GM18873 (cell line): ENCODE measurements around the gene SAMD10.
"Not testable (repeated sequence)": the region's sequence is repeated elsewhere in the genome, so short reads cannot be mapped to it uniquely, and the experiment has no call there.

ENCODE experiments used
- ATAC-seq: cut with Tn5 transposase; IDR thresholded peaks from one replicate; pipeline ENCODE4 v1.9.1; 2021; ENCODE audit warnings: mild to moderate bottlenecking, moderate library complexity, moderate number of reproducible peaks; ENCODE audit not compliant: unreplicated experiment, low FRiP score

Gene SAMD10

DNA sequence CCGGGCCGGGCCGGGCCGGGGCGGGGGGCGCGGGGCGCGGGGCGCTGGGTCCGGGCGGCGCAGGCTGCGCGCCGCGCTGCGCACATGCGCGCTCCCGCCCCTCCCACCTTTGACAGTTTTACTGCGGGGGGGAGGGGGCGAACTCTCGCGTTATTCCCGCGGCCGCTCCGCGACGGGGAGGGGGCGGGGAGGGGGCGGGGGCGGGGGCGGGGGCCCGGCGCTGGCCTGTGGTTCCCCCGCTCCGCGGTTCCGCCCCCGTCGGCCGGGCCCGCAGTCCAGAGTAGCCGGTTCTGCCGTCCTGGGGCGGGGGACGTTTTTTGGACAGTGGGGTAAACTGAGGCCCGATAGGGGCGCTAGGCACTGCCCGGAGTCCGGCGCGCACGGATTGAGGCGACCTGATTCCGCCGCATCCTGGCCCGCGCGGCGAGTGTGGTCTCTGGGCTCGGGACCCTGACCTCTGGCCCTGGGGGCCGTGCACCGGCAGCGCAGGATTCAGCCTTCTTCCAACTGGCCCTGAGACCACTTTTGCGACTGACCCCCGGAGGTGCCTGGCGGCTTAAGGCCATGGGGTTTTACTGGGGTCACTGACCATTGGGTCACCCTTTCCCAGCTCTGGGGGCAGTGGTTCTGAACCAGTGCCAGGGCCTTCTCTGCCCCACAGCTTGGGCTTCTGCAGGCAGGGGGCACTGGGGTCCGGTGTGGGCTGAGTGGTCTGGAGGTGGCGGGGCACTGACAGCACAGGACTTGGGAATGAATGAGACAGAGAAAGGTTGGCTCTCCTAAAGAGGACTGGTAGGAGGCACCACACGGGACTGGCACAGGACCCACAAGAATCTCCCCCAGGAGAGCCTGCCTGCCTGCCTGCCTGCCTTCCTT, 9.4 kb downstream of the SAMD10 start, which contains the start of gene ZNF512B:
Gene ZNF512B (minus strand): TSS at position 93 of the 876 bp plus-strand sequence. CDS start 1,980 bp downstream, outside the sequence.
- no peak for ATAC-seq

DNA sequence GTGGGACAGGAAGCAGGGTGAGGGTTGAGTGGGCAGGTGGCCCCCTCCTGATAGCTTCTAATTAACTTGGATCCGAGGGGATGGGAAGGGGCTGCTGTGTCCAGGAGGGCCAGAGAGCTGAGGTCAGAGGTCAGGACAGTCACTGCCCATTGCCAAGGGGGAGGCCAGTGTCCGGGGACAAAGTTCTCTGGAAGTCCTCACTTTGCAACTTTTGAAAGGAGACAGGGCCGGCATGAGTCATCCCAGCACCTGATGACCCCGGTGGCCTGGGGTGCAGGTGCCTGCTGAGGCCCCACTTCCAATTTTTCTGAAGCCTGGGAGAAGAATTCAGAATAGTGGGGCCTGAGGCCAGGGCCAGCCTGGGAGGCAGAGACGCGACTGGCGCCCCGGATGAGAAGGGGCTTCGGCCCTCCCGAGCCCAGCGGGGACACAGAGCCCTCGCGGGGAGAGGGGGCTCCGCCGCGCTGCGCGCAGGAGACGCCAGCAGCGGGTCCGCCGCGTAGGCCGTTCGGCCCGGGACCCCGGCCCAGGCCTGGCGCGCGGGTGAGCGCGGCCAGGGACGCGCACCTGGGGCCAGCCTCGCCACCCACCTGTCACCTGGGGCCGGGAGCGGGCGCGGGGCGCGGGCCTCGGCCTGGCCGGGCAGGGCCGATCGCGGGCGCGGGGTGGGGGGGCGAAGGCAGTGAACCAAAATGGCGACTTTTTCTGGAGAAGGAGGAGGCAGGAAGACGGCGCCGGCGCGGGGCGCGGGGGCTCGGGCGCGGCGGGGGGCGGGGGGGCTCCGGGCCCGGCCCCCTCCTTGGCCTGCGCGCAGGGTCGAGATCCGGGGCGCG, 10.3 kb downstream of the SAMD10 start:
- ATAC-seq = no peak

DNA sequence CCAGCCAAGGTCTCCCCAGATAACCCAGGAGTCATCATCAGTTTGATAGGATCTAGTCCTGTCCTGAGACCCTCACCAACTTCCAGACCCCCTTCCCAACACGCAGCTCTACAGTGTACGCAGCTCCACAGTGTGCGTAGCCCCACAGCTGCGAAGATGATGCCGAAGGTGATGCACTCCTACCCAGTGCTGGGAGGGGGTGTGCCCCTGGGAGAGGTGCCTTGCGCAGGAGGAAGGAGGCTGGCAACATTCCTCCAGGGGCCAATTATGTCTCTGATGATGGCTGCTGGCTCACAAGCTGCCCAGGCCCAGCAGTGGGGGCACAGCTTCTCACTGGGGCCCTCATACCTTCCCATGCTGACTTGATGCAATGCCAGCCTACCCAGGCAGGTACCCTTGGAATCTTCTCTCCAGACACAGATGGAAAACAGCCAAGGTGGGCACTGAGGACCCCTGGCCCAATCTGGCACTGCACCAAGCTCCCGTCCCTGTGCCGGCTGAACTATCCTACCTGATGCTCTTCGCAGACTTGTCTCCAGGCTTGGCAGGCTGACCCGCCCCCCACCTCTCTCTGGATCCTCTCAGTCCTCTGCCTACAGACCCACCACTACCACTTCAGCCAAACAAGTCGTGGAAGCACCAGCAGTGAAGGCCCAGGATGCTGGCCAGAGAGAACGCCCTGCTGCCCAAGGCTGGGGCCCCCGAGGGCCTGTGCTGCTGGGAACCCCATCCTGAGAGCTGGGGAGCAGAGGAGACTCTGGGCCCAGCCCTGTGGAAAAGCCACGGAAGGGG, 11.1 kb downstream of the SAMD10 start:
- no peak for ATAC-seq

DNA sequence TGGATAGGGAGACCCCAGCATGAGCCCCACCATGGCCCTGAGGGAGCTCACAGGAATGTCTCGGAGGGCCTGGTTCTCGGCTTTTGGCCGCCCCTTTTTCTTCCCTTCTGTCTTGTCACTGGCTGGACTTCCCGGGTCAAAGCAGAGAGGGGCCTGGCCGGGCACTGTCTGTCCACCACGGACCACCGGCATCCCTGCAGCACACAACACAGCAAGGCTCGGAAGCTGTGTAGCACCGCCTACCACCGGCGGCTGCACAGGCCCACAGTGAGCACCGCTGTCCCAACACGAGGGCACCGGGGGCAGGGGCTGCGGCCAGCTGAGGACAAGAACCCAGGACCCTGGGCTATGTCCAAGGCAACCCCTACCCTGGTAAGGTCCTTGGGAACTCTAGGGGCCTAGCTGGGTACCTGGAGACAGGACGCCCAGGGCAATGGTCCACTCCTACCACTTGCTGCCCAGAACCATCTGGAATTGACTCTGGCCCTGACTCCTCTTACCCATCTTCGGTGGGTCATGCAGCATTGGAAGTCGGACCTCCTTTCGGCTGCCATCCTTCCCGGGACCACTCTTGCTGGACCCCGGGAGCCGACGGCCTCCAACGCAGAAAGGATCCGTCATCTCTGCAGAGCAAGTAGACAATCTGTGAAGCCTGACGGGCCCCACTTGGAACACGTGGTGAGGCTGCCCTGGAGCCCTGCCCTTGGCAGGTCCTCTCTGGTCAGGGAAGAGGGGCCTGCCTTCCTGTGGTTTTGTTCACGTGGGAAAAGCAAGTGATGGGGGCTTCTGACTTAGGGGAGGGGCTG, 11.9 kb downstream of the SAMD10 start:
- ATAC-seq = no peak

DNA sequence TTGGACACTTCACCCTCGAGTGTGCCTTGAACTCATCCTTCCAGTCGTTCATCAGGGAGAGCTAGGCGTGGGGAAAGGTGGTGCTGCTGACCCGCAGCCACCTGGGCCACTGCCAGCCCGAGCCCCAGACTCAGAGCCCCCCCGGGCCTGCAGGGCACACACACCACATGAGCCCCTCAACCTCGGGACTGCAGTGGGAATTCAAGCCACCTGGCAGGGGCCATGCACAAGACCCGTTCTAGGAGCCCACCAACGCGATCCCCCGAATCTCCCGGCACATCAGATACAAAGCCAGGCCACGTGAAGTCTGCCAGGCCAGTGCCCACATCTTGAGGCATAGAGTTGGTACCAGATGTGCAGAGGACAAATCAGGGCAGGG, 12.5 kb downstream of the SAMD10 start:
- no peak for ATAC-seq

DNA sequence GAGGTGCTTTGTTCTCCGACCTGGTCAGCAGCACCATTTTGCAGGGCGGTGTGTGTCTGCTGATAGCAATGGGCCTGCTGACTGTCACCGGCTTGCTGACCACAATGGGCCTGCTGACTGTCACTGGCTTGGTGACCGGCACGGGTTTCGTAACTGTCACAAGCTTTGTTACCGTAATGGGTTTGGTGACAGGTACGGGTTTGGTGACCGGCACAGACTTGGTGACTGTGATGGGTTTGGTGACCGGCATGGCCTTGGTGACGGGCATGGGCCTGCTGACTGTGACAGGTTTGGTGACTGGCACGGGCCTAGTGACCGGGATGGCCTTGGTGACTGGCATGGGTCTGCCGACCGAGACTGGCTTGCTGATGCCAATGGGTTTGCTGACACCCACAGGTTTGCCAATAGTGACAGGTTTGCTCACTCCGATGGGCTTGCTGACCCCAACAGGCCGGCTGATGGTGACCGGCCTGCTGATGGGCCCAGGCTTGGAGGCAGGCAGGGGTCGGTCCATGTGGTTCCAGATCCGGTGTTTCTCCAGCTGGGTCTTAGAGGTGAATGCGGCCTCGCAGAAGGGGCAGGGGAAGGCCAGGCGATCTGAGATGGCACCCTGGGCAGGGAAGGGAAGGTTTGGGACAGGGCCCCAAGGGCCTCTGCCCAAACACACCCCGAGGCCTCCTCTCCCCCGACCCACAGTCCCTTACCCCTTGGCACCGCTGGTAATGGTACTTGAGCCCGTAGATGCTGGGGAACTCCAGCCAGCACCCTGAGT, 13.1 kb downstream of the SAMD10 start:
- no peak for ATAC-seq

DNA sequence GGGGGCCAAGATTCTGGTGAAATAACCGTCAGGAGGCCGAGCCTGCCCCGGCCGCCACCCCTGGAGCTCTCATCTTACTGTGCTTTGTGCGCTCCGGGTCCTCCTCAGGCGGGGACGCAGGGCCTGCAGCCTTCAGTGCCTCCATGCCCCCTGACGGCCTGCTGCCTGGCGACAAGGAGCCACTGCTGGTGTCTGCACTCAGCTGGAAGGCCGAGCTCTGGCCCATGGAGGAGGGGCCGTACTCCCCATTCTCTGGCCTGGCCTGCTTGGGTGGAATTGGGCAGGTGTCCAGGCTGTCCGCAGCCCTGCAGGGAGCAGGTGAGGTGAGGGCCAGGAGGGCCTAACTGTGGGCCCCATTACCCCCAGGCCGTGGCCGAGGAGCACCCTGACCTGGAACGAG, 15.0 kb downstream of the SAMD10 start:
- no peak for ATAC-seq

DNA sequence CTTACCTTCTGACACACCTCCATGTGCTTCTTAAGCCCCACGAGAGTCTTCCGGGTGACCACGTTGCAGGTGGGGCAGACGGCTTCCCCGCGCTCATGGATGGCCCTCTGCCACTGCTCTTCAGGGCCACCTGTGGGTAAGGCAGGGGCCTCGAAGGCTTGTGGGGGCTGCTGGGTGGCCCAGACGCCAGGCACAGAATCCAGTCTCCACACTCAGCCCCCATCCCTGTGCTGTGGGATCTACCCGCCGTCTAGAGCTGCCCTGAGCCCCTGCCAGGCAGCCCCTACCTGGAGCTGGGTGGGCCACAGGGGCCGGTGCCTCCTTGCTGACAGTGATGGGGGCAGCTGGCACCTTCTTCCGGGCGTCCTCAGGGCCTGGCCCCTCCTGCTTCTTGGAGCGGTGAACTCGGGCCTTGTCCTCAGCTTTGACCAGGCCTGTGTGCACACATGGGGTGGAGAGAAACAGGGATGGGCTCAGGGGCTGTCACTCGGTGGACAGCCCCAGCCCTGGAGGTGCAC, 15.6 kb downstream of the SAMD10 start:
- no peak for ATAC-seq

DNA sequence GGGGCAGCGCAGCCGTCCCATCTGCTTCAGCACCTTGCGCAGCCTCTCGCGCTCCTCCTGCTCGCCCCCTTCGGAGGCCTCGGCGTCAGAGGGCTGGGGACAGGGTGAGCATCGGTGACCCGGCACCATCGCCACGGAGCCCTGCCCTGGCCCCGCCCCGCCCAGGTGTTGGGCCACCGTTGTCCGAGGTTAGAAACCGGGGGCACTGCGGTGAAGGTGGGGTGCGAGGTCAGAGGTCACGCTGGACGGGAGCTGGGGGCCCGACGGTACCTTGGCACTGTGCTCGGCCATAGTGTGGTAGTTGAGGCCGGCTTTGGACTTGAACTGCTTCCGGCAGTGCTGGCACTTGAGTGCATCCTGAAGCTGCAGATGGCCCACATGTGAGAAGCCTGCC, 16.1 kb downstream of the SAMD10 start:
- no peak for ATAC-seq

DNA sequence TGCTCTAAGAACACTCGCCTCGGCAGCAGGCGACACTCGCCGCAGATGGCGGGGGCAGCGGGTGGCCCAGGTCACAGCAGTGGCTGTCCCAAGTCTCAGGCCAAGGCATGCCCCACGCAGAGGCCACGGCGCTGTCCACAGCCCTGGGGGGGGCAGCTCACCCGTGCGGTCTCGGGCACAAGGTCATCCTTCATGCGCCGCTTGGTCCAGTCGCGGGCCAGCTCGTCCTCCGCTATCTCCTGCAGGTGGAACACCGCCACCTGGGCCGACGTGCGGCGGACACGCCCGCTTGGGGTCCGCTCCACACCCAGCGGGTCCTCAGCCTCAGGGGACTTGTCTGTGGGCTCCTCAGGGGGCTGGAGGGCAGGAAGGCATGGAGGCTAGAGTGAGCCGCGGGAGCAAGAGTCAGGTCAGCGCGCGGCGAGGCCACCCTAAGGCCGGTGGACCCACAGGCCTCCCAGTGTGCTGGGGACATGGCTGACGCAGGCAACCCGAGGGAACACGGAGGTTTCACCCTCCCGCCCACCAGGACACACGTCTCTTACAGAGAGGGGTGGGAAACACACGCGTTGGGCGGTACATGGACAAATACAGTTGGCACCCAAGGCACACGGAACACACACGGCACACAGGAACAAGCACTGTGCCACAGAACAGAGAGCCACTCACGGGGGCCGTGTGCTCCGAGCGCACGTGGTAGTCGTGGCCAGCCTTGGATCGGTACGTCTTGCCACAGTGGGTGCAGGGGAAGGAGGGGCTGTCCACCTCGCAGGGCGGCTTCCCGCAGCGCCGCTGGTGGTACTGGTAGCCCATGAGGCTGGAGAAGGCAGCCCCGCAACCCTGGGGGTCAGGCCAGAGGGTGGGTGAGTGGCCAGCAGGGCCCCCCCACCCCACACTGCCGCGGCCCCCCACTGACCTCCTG, 16.8 kb downstream of the SAMD10 start:
- ATAC-seq = no peak

DNA sequence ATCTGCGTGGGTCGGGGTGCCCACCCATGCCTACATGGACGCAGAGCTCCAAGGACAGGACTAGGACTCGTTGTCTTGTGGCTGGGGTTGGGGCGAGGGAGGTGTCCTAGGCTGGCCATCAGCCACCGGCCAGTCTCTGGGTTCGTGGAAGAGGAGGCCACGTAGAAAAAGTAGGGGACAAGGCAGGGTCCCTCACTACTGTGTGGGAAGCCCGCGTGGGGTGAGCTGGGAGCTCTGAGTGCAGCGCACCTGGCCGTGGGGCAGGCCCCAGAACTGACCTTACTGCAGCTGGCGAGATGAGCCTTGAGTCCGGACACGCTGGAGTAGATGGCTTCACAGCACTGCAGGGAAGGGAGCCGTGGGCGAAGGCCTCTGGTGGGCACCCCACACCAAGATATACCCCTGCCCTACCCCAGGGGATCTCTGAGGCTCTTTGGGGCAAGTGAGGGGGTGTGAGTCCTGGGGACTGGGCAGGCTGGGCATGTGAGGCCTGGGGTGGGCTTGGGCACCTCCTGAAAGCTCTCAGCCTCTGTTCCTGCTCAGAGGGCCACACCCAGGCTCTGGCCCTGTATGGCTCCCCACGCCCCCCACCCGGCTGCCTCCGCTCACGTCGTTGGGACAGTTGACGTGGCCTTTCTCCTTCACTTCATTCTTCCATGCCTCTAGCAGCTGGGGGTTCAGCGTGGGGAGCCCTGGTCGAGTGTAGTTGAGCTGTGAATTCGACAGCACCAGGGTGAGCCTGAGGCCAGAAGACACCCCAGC, 17.6 kb downstream of the SAMD10 start:
- no peak for ATAC-seq

DNA sequence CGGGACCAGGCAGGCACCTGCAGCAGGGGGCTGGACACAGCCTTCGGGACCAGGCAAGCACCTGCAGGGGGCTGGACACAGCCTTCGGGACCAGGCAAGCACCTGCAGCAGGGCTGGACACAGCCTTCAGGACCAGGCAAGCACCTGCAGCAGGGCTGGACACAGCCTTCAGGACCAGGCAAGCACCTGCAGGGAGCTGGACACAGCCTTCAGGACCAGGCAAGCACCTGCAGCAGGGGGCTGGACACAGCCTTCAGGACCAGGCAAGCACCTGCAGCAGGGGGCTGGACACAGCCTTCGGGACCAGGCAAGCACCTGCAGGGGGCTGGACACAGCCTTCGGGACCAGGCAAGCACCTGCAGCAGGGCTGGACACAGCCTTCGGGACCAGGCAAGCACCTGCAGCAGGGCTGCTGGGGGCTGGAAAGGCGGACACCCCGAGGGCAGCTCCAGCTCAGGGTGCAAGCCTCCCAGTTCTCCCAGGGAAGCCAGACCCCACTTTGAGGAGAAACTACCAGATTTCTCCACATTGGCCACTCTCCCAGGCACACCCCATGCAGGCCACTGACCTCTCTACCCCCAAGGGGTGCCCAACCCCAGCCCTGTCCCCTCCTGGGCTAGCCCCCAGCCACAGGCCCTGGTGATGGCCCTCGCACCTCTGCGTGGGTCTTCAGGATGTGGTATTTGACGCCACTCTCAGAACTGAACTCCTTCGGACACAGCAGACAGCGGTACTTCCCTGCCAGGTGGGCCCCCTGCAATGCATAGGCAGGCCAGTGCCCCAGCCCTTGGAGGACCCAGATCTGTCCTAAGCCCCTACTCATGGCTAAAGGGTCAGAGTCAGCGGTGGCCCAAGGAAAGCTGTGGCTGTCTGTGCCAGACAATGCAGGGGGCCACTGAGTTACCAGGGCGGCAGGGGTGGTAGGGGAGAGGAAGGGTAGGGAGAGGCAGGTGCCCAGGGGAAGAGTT, 18.5 kb downstream of the SAMD10 start:
- ATAC-seq = not testable (repeated sequence)

DNA sequence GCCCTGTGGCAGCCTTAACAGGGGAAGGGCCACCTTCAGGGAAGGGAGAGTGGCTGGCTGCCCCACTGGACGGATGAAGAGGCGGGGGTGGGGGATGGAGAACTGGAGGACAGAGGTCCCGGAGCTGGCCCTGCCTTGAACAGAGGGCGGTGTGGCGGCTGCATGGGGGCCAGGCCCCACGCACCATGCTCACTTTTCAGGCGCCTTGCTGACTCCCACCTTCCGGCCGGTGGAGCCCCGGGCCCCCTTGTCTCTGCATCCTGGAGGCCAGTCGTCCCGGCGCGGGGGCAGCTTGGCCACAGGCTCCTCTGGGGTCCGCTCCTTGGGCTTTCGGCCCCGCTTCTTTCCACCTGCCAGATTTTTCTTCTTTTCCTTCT, 19.8 kb downstream of the SAMD10 start:
- no peak for ATAC-seq

DNA sequence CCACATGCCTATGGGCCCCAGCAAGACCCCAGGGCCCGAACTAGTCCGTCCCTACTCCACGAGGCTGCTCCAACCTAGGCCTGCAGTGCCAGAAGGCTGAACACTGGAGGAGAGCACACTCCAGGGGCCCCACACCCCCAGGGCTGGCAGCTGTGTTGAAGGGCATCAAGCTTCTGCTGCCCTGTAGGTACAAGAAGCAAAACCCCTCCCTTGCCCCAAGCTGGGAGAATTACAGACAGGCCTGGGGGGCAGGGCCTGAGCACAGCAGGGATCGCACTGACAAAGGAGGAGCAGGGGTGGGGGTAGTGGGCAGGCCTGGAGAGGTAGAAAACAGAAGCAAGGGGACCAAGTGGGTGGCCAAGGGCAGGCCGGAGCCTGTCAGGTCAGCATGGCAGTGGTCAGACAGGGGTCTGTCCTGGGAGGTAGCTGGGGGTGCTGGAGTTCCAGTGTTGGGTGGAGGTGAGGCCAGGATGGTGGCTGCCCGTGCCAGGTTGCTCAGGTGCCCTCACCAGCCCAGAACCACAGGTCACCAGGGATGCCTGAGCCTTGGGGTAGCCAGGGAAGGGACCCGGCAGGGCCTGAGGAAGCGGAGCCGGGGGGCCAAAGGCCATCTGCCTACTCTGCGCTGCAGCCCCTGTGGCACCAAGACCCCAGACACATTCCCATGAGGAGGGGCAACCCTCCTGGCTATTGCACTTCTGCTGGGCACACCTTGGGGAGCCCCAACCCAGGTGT, 20.3 kb downstream of the SAMD10 start:
- no peak for ATAC-seq

DNA sequence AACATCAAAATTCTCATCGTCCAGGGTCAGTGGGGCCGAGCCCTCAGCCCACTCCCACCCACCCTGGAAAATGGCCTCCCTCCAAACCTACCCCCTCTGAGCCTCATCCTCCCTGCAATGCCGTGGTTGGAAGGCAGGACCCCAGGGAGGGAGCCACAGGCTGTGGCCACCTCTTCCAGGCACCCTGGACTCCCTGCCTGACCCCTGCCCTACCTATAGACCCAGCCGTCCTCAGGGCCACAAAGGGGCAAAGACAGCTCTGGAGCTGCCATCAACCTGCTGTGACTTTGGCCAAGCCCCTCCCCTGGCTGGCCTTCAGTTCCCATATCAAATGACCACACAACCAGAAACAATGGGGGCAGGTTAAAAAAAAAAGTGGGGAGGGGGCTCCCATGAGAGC, 21.0 kb downstream of the SAMD10 start:
- ATAC-seq = no peak
